ENCODE results near the gene MAPK8. TPM values are rescaled to one million over a fixed set of nuclear protein-coding genes. Genes with fewer than 3 reads are reported as not detected.

Gene MAPK8
- total RNA-seq, 1 experiment from 2014 or later, result 67.5 TPM

DNA sequence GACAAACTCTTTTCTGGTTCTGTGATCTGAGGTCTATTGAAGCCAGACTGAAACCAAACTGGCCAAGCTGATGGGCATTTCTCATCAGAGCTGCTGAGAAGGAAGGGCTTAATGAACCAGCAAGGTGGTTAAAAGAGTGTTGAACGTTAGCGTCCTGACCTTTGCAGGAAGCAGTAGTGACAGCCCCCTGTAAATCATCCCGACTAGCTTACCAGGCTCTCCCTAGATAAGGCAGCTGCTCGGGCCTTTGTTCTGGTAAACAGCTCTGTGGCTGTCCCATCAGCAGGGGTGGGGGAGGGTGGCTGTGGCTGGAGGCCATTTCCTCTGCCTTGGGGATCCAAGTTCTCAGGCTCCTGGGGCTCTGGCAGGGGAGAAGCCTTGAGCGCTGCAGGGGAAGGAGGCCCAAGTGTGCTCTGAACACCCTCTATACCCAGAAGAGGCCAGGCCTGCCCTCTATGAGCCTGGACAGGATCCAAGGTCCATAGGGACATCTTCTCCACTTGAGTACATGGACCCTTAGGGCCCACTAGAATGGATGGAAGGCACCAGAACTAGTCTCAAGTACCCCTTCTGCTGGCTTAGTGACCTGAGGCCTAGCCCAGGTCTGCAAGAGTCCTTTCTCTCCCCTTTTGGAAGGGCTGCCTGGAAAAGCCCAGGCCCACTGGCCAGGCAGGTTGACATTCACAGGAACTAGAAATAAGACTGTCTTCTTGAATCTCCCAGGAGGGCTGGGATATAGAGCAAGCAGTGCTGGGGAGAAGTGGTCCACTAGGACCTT, 163.8 kb downstream of the MAPK8 start:
- no peak overlapping the region for H3K27ac ChIP-seq
- H3K4me2 ChIP-seq, result no peak overlapping the region
- H2AFZ ChIP-seq, result no peak overlapping the region
- H3K4me1 ChIP-seq (replicated peaks; ENCODE audit: insufficient read depth), result no peaks in the 10 kb centered on the region
- DNase-seq, result no peak
- ChIA-PET CTCF (no interaction called here), POLR2A (ENCODE audit: unreplicated experiment) (no interaction called here)
- no peaks in the 10 kb centered on the region for H3K27me3 ChIP-seq (ENCODE audit: insufficient read depth, low read depth)
- no peaks in the 10 kb centered on the region for H3K36me3 ChIP-seq (ENCODE audit: low read depth)
- TF ChIP-seq, protein P1, sequence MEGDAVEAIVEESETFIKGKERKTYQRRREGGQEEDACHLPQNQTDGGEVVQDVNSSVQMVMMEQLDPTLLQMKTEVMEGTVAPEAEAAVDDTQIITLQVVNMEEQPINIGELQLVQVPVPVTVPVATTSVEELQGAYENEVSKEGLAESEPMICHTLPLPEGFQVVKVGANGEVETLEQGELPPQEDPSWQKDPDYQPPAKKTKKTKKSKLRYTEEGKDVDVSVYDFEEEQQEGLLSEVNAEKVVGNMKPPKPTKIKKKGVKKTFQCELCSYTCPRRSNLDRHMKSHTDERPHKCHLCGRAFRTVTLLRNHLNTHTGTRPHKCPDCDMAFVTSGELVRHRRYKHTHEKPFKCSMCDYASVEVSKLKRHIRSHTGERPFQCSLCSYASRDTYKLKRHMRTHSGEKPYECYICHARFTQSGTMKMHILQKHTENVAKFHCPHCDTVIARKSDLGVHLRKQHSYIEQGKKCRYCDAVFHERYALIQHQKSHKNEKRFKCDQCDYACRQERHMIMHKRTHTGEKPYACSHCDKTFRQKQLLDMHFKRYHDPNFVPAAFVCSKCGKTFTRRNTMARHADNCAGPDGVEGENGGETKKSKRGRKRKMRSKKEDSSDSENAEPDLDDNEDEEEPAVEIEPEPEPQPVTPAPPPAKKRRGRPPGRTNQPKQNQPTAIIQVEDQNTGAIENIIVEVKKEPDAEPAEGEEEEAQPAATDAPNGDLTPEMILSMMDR (conservative IDR thresholded peaks at IDR 0.05), result no peak
- no peak for TF ChIP-seq EZH2 (IDR thresholded peaks at IDR 0.05; ENCODE audit: low read depth)
- H3K4me3 ChIP-seq, result no peak overlapping the region
- intact Hi-C loops (cut with micrococcal nuclease; ENCODE audit: unreplicated experiment), result no loop called here
- BruUV-seq (replicated peaks), result no TSS peak
- no peaks in the 10 kb centered on the region for H3K9me2 ChIP-seq (ENCODE audit: insufficient read depth)
- no peaks in the 10 kb centered on the region for H3K9me3 ChIP-seq (ENCODE audit: insufficient read depth, low read depth)
- no peaks in the 10 kb centered on the region for H3K79me2 ChIP-seq (ENCODE audit: low read depth)
- no peaks in the 10 kb centered on the region for H4K20me1 ChIP-seq (ENCODE audit: insufficient read depth)
- H3F3A ChIP-seq (ENCODE audit: insufficient read depth, low read depth), result no peaks in the 10 kb centered on the region

DNA sequence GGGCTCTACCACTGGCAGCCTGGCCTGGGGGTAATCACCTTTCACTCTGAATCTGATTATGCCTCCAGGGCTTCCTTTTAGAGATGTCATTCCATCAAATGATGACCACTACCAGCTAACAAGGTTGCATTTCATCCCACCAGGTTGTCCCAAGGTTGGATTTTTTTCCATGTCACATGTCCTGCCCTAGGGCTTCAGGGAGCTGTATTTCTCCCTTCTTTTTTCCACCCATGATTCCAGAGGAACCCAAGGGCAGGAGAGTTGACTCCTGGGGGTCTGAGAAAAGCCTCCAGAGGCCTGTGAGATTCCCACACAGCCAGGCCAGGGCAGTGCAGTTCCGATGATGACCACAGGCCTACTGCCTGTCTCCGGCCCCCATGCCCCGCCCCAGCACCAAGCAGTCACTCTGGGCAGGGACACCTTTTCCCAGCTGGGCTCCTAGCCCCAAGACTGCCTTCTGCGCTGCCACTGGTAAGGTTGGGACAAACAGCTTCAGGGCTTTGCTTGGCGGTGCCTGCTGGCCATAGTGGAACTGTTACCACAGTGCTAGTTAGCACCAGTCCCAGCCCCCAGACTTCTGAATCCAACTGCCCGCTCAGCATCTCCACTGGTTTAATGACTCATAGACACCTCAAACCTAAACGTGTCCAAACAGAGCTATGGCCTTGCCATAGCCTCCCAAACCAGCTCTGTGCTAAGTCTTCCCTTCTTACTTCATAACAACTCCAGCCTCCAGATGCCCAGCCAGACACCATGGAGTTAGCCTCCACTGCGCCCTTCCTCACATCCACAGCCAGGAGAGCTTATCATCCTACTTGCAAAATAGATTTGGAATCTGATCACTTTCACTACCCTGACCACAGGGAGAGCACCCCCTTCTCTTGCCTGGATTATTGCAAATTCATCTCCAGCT, 164.7 kb downstream of the MAPK8 start:
- intact Hi-C loops (cut with micrococcal nuclease; ENCODE audit: unreplicated experiment), result no loop called here
- Histone ChIP-seq H3K4me3 (no peak overlapping the region), H3F3A (ENCODE audit: insufficient read depth, low read depth) (no peaks in the 10 kb centered on the region), H3K4me1 (replicated peaks; ENCODE audit: insufficient read depth) (no peaks in the 10 kb centered on the region), H3K4me2 (no peak overlapping the region), H2AFZ (no peak overlapping the region), H3K27me3 (ENCODE audit: insufficient read depth, low read depth) (no peaks in the 10 kb centered on the region), H3K36me3 (ENCODE audit: low read depth) (no peaks in the 10 kb centered on the region), H3K9me3 (ENCODE audit: insufficient read depth, low read depth) (no peaks in the 10 kb centered on the region), H3K9me2 (ENCODE audit: insufficient read depth) (no peaks in the 10 kb centered on the region), H3K27ac (no peak overlapping the region), H4K20me1 (ENCODE audit: insufficient read depth) (no peaks in the 10 kb centered on the region), H3K79me2 (ENCODE audit: low read depth) (no peaks in the 10 kb centered on the region)
- POLR2A ChIA-PET (ENCODE audit: unreplicated experiment), result interaction anchor here (0.6 kb wide), 1 partner anchor 187 kb away, joined by 3 read pairs; no protein-coding TSS in a partner anchor
- no TSS peak for BruUV-seq (replicated peaks)
- CTCF ChIA-PET, result no interaction called here
- DNase-seq, result no peak
- TF ChIP-seq, protein P1 (conservative IDR thresholded peaks at IDR 0.05), result no peak
- TF ChIP-seq EZH2 (IDR thresholded peaks at IDR 0.05; ENCODE audit: low read depth), result no peak

DNA sequence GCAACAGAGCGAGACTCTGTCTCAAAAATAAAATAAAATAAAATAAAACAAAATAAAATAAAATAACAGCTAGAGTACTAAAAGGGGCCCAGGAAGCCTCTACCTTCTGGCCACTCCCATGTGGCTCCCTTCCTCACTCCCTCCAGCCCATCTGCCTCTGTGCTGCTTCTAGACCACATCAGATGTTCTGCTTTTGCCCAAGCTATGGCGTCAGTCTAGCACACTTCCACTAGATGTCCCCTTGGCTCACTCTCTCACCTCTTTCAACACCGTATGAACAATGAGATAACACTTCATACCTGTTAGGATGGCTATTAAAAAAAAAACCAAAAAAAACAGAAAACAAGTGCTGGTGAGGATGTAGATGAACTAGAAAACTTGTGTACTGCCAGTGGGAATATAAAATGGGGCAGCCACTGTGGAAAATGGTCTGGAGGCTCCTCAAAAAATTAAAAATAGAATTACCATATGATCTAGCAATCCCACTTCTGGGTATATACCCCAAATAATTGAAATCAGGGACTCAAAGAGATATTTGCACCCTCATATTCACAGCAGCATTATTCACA, 166.1 kb downstream of the MAPK8 start:
- TF ChIP-seq EZH2 (IDR thresholded peaks at IDR 0.05; ENCODE audit: low read depth), result no peak
- TF ChIP-seq, protein P1 (conservative IDR thresholded peaks at IDR 0.05), result no peak
- H3K27me3 ChIP-seq (ENCODE audit: insufficient read depth, low read depth), result no peaks in the 10 kb centered on the region
- H3K9me2 ChIP-seq (ENCODE audit: insufficient read depth), result no peaks in the 10 kb centered on the region
- no peaks in the 10 kb centered on the region for H3F3A ChIP-seq (ENCODE audit: insufficient read depth, low read depth)
- no peaks in the 10 kb centered on the region for H3K36me3 ChIP-seq (ENCODE audit: low read depth)
- no peak overlapping the region for H3K27ac ChIP-seq
- BruUV-seq (replicated peaks), result no TSS peak
- ChIA-PET CTCF (no interaction called here), POLR2A (ENCODE audit: unreplicated experiment) (no interaction called here)
- no peak overlapping the region for H3K4me3 ChIP-seq
- intact Hi-C loops (cut with micrococcal nuclease; ENCODE audit: unreplicated experiment), result no loop called here
- H2AFZ ChIP-seq, result no peak overlapping the region
- no peak overlapping the region for H3K4me2 ChIP-seq
- no peaks in the 10 kb centered on the region for H3K4me1 ChIP-seq (replicated peaks; ENCODE audit: insufficient read depth)
- no peak for DNase-seq
- no peaks in the 10 kb centered on the region for H4K20me1 ChIP-seq (ENCODE audit: insufficient read depth)
- no peaks in the 10 kb centered on the region for H3K79me2 ChIP-seq (ENCODE audit: low read depth)
- no peaks in the 10 kb centered on the region for H3K9me3 ChIP-seq (ENCODE audit: insufficient read depth, low read depth)

Measured in PC-9 (cell line).